ENCODE data around the gene KCNAB3.

Gene KCNAB3

GRCh38 chr17:7916385-7916682 lies 13.3 kb downstream of the KCNAB3 start (continued):
- no peak for TF ChIP-seq PRDM10 (tag by site-specific recombination; IDR thresholded peaks at IDR 0.05)
- no peak for TF ChIP-seq MYNN (tag by site-specific recombination; IDR thresholded peaks at IDR 0.05; ENCODE audit: borderline replicate concordance)
- TF ChIP-seq, protein P1, sequence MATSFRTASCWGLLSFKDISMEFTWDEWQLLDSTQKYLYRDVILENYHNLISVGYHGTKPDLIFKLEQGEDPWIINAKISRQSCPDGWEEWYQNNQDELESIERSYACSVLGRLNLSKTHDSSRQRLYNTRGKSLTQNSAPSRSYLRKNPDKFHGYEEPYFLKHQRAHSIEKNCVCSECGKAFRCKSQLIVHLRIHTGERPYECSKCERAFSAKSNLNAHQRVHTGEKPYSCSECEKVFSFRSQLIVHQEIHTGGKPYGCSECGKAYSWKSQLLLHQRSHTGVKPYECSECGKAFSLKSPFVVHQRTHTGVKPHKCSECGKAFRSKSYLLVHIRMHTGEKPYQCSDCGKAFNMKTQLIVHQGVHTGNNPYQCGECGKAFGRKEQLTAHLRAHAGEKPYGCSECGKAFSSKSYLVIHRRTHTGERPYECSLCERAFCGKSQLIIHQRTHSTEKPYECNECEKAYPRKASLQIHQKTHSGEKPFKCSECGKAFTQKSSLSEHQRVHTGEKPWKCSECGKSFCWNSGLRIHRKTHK (tag by site-specific recombination; IDR thresholded peaks at IDR 0.05) = no peak
- TF ChIP-seq ZNF221 (tag by site-specific recombination; IDR thresholded peaks at IDR 0.05; ENCODE audit: borderline replicate concordance) = no peak
- TF ChIP-seq MEIS1 (CRISPR knock-in tag; IDR thresholded peaks at IDR 0.05; ENCODE audit: borderline replicate concordance) = no peak
- TF ChIP-seq ZBTB20 (tag by site-specific recombination; IDR thresholded peaks at IDR 0.05) = no peak
- no peak for TF ChIP-seq REST (tag by site-specific recombination; IDR thresholded peaks at IDR 0.05)
- TF ChIP-seq ZNF571 (tag by site-specific recombination; IDR thresholded peaks at IDR 0.05) = no peak
- peak; percentile 26; the same call in 1 of the 2 replicates for TF ChIP-seq SP7 (tag by site-specific recombination; IDR thresholded peaks at IDR 0.05)
- 0 out of 2 replicates have a peak, but pooled peaks have one; percentile 0 for TF ChIP-seq ZFP37 (tag by site-specific recombination; IDR thresholded peaks at IDR 0.05)
- peak; percentile 60 for TF ChIP-seq GLIS1 (tag by site-specific recombination; IDR thresholded peaks at IDR 0.05)
- TF ChIP-seq ZNF354C (tag by site-specific recombination; IDR thresholded peaks at IDR 0.05; ENCODE audit: borderline replicate concordance, low read depth) = no peak
- TF ChIP-seq ZNF639 (tag by site-specific recombination; IDR thresholded peaks at IDR 0.05) = 0 out of 2 replicates have a peak, but pooled peaks have one; percentile 14
- no peak for TF ChIP-seq ZNF239 (tag by site-specific recombination; IDR thresholded peaks at IDR 0.05)
- no peak for TF ChIP-seq ZBTB10 (tag by site-specific recombination; IDR thresholded peaks at IDR 0.05)
- no peak for TF ChIP-seq ZNF133 (tag by site-specific recombination; IDR thresholded peaks at IDR 0.05)
- 0 out of 2 replicates have a peak, but pooled peaks have one; percentile 1 for TF ChIP-seq KLF10 (tag by site-specific recombination; IDR thresholded peaks at IDR 0.05)
- TF ChIP-seq ZEB2 (tag by site-specific recombination; IDR thresholded peaks at IDR 0.05) = 0 out of 2 replicates have a peak, but pooled peaks have one; percentile 17
- TF ChIP-seq ZNF544 (tag by site-specific recombination; IDR thresholded peaks at IDR 0.05) = no peak
- no peak for TF ChIP-seq ZNF16 (tag by site-specific recombination; IDR thresholded peaks at IDR 0.05; ENCODE audit: low read depth)
- TF ChIP-seq ZFP41 (tag by site-specific recombination; IDR thresholded peaks at IDR 0.05; ENCODE audit: borderline replicate concordance) = no peak
- TF ChIP-seq ZBTB7A (tag by site-specific recombination; IDR thresholded peaks at IDR 0.05; ENCODE audit: low read depth) = no peak
- no peak for TF ChIP-seq ZXDB (tag by site-specific recombination; IDR thresholded peaks at IDR 0.05)
- TF ChIP-seq, protein P2, sequence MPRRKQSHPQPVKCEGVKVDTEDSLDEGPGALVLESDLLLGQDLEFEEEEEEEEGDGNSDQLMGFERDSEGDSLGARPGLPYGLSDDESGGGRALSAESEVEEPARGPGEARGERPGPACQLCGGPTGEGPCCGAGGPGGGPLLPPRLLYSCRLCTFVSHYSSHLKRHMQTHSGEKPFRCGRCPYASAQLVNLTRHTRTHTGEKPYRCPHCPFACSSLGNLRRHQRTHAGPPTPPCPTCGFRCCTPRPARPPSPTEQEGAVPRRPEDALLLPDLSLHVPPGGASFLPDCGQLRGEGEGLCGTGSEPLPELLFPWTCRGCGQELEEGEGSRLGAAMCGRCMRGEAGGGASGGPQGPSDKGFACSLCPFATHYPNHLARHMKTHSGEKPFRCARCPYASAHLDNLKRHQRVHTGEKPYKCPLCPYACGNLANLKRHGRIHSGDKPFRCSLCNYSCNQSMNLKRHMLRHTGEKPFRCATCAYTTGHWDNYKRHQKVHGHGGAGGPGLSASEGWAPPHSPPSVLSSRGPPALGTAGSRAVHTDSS (tag by site-specific recombination; IDR thresholded peaks at IDR 0.05) = no peak
- TF ChIP-seq ZBTB1 (tag by site-specific recombination; IDR thresholded peaks at IDR 0.05) = no peak
- peak; percentile 84 for TF ChIP-seq ZNF335 (tag by site-specific recombination; conservative IDR thresholded peaks at IDR 0.05)
- TF ChIP-seq ZNF521 (tag by site-specific recombination; IDR thresholded peaks at IDR 0.05) = no peak
- no peak for TF ChIP-seq ZNF37A (tag by site-specific recombination; IDR thresholded peaks at IDR 0.05)

Data from HEK293 (cell line).